Measurements from ENCODE around the gene CLCN7.

The CLCN7 gene

DNA sequence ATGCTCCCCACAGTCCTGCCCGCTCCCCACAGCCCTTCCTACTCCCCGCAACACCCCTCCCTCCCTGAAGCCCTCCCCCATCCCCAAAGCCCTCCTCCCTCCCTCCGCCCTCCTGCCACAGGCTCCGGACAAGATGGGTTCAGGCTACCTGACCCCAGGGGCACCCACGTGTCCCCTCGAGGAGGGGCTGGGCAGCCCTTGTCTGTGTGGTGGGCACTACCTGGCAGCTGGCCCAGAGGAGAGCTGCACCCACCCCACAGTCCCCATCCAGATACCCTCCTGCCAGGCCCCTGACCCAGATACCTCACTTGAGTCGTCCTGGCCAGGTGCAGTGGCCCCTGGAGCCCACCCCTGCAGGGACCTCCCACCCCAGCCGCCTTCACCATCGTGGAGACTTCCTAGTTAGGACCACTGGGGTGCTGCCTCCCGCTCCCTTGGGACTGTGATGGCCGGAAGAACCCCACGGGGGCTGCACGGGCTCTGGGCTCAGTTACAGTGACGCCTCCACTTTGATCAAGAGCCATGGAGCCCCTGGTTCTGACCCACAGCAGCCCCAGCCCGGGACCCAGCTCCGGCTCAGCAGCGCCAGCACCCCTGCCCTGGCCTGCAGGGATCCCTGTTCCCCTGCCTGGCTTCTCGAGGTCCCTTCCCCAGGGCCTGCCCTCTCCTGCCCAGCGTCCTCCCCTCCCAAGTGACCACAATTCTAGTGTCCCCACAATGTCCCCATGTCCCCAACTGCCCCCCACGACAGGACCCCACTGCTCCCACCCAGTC lies 43.1 kb downstream of the CLCN7 start:
- Histone ChIP-seq H3K4me1 (ENCODE audit: control insufficient read depth, insufficient read depth, low read length) (no peaks in the 10 kb centered on the region), H3K36me3 (ENCODE audit: control insufficient read depth, insufficient read depth, low read length) (no peaks in the 10 kb centered on the region), H3K27ac (ENCODE audit: low read depth, low read length) (no peak overlapping the region), H3K4me3 (ENCODE audit: low read length) (no peak overlapping the region), H3K9ac (ENCODE audit: low read length) (no peak overlapping the region), H3K27me3 (ENCODE audit: control insufficient read depth, insufficient read depth, low read length) (no peaks in the 10 kb centered on the region)

DNA sequence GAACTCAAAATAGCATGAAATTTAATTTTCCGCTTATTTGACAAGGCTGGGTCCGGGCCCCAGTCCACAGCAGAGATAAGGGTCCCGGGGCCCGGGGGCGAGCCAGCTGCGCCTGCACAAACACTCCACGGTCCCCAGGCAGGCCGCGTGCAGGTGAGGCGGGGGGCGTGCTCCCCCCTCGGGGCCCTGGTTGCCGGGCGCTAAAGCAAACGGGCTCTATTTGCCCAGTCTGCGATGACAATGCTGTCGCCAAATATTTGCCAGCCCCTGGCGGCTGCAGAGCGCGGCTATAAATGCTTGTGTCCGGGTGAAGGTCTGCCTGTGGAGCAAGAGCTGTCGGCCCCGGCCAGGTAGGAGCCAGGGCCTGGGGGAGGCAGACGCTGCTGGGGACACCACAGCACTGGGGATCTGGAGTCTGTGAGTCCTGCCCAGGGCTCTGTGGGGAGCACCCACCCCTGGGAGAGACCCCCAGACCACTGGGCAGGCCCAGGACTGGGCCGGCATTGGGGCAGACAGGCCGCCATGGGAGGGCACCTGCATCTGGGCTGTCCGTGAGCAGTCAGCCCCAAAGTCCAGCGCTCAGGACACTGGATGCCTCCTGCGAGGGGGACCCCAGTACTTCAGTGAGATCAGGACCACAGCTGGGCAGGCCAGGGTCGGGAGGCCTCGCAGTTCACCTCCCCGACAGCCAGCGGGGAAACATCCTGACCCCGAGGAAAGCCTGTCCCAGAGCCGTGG lies 43.9 kb downstream of the CLCN7 start, which contains the start of gene PERCC1:
Gene PERCC1 (plus strand): TSS at position 320 of the 738 bp plus-strand sequence. CDS start 1,516 bp downstream, outside the sequence.
- Histone ChIP-seq H3K27ac (ENCODE audit: low read depth, low read length) (no peak within 1 kb of the TSS), H3K9ac (ENCODE audit: low read length) (no peak within 1 kb of the TSS)

DNA sequence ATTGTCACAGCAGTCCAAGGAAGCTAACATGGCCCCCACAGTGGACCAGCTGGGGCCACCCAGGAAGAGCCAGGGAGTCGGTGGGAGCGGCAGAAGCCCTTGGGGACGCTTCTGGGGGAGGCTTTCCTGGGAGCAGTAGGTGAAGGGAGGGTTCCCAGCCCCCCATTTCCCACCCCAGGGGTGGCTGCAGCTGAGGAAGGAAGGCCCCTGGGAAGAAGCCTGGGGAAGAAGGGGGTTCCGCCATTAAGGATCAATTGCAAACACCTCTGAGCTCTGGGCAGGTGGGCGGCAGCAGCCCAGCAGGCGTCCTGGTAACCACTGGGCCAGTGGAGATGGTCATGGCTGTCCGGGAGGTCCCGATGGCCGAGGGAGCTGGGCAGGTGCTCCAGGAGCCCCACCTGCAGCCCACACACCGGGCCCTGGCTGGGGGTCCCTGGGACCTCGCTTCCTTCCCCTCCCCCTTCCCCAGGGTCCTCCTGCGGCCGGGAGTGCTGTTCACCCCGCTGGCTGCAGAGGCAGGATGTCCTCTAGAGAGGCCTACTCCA lies 44.5 kb downstream of the CLCN7 start:
- H3K36me3 ChIP-seq (ENCODE audit: control insufficient read depth, insufficient read depth, low read length) = no peaks in the 10 kb centered on the region
- H3K4me1 ChIP-seq (ENCODE audit: control insufficient read depth, insufficient read depth, low read length) = no peaks in the 10 kb centered on the region
- no peak overlapping the region for H3K9ac ChIP-seq (ENCODE audit: low read length)
- H3K4me3 ChIP-seq (ENCODE audit: low read length) = no peak overlapping the region
- H3K27ac ChIP-seq (ENCODE audit: low read depth, low read length) = no peak overlapping the region
- no peaks in the 10 kb centered on the region for H3K27me3 ChIP-seq (ENCODE audit: control insufficient read depth, insufficient read depth, low read length)

More for the DNA sequence above, 43.9 kb downstream of the CLCN7 start, which contains the start of gene PERCC1:
- H3K36me3 ChIP-seq (ENCODE audit: control insufficient read depth, insufficient read depth, low read length) = no peaks in the 10 kb centered on the region
- H3K4me3 ChIP-seq (ENCODE audit: low read length) = no peak within 1 kb of the TSS
- no peaks in the 10 kb centered on the region for H3K27me3 ChIP-seq (ENCODE audit: control insufficient read depth, insufficient read depth, low read length)
- H3K4me1 ChIP-seq (ENCODE audit: control insufficient read depth, insufficient read depth, low read length) = no peaks in the 10 kb centered on the region

DNA sequence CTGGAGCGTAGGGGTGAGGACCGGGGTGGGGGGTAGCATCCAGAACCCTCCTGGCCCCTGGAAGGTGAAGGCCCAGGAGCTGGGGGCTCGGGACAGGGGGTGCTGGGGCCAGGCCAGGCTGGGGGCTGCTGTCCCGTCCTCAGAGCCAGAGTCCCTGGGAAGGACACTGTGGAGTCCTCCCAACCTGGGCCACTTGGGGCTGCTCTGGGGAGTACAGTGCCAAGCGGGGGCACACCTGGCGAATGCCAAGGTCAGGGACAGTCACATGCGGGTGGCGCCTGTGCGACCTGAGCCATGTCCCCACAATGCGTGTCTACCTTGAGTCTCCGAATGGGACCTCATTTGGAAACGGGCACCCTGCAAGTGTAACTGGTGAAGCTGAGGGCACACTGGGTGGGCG lies 45.2 kb downstream of the CLCN7 start:
- H3K27ac ChIP-seq (ENCODE audit: low read depth, low read length) = no peak overlapping the region
- H3K4me3 ChIP-seq (ENCODE audit: low read length) = no peak overlapping the region
- H3K27me3 ChIP-seq (ENCODE audit: control insufficient read depth, insufficient read depth, low read length) = no peaks in the 10 kb centered on the region
- no peaks in the 10 kb centered on the region for H3K36me3 ChIP-seq (ENCODE audit: control insufficient read depth, insufficient read depth, low read length)
- H3K4me1 ChIP-seq (ENCODE audit: control insufficient read depth, insufficient read depth, low read length) = no peaks in the 10 kb centered on the region
- H3K9ac ChIP-seq (ENCODE audit: low read length) = no peak overlapping the region

DNA sequence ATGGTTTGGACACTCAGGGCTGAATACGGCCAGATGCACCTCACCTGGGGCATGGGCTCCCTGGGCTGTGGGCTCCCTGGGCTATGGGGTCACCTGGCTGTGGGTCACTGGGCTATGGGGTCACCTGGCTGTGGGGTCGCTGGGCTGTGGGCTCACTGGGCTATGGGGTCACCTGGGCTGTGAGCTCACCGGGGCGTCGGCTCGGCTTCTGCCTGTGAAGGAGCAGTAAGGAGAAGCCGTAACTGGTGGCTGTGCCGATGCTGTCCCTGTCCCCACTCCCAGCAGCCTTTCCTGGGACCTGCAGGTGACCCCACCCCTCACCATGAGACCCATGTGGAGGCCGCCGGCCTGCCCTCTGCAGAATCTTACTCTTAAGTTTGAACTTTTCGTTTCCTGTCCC lies 45.8 kb downstream of the CLCN7 start:
- H3K4me1 ChIP-seq (ENCODE audit: control insufficient read depth, insufficient read depth, low read length) = no peaks in the 10 kb centered on the region
- no peak overlapping the region for H3K27ac ChIP-seq (ENCODE audit: low read depth, low read length)
- no peak overlapping the region for H3K4me3 ChIP-seq (ENCODE audit: low read length)
- no peaks in the 10 kb centered on the region for H3K36me3 ChIP-seq (ENCODE audit: control insufficient read depth, insufficient read depth, low read length)
- no peak overlapping the region for H3K9ac ChIP-seq (ENCODE audit: low read length)
- H3K27me3 ChIP-seq (ENCODE audit: control insufficient read depth, insufficient read depth, low read length) = no peaks in the 10 kb centered on the region

DNA sequence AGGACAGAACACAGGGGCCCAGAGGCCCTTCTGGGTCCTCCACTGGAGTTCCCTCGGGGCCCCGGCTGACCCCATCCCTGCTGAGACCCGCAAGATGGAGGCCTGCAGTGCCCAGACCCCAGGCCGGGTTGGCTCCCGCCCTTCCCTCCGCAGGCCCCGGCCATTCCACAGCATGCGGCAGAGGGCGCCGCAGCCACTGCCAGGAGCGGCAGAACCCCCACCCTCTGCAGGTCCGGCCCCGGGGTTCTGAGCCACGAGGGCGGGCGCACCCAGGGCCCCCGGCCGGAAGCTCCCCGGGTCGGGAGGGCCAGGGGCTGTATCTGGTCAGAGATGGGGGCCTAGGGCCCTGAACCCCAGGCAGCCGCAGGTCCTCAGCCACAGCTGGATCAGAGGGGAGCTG lies 46.3 kb downstream of the CLCN7 start:
- no peaks in the 10 kb centered on the region for H3K27me3 ChIP-seq (ENCODE audit: control insufficient read depth, insufficient read depth, low read length)
- H3K36me3 ChIP-seq (ENCODE audit: control insufficient read depth, insufficient read depth, low read length) = no peaks in the 10 kb centered on the region
- no peak overlapping the region for H3K27ac ChIP-seq (ENCODE audit: low read depth, low read length)
- no peak overlapping the region for H3K4me3 ChIP-seq (ENCODE audit: low read length)
- H3K4me1 ChIP-seq (ENCODE audit: control insufficient read depth, insufficient read depth, low read length) = no peaks in the 10 kb centered on the region
- no peak overlapping the region for H3K9ac ChIP-seq (ENCODE audit: low read length)

DNA sequence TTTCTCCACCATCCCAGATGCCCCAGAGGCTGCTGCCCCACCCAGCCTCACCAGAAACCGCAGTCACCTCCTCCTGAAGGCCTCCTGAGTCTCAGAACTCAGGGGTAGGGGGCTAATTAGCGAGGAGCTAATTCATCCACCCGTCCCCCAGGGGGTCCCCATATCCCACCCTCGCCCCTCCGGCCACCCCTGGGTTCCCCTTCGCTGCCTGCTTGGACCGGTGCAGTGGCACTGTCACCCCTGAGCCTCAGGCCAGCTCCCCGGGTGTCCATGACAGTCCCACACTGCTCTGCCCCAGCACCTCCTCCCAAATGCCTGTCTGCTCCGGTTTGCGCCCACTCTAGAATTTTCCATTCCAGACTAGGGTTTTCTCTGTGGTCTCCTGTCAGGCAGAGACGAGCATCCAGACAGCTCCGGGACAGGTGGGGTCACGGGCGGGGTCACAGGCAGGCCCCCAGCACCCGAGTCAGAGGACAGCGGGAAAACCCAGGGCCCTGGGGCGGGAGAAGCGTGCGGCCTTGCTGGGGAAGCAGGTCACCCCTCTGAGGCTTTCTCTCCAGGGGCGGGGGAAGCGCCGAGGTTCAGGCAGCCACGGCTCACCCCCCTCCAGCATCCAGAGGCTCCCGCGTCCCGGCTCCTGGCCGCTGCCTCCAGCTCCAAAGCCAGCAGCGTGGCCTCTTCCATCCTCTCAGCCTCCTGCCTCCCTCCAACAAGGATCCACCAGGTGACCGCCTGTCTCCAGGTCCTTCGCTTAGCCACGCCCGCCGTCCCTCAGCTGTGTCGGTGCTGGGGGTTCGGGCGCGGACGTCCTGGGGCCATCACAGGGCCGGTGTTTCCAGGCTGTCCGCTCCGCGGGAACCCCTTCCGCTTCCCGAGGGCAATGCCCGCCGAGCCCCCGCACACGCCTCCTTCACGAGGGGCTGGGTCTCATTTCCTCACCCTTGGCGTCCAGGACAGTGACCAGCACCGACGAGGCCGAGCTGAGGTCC lies 47.1 kb downstream of the CLCN7 start:
- no peak overlapping the region for H3K9ac ChIP-seq (ENCODE audit: low read length)
- no peaks in the 10 kb centered on the region for H3K4me1 ChIP-seq (ENCODE audit: control insufficient read depth, insufficient read depth, low read length)
- H3K27me3 ChIP-seq (ENCODE audit: control insufficient read depth, insufficient read depth, low read length) = no peaks in the 10 kb centered on the region
- H3K36me3 ChIP-seq (ENCODE audit: control insufficient read depth, insufficient read depth, low read length) = no peaks in the 10 kb centered on the region
- H3K4me3 ChIP-seq (ENCODE audit: low read length) = no peak overlapping the region
- H3K27ac ChIP-seq (ENCODE audit: low read depth, low read length) = no peak overlapping the region

DNA sequence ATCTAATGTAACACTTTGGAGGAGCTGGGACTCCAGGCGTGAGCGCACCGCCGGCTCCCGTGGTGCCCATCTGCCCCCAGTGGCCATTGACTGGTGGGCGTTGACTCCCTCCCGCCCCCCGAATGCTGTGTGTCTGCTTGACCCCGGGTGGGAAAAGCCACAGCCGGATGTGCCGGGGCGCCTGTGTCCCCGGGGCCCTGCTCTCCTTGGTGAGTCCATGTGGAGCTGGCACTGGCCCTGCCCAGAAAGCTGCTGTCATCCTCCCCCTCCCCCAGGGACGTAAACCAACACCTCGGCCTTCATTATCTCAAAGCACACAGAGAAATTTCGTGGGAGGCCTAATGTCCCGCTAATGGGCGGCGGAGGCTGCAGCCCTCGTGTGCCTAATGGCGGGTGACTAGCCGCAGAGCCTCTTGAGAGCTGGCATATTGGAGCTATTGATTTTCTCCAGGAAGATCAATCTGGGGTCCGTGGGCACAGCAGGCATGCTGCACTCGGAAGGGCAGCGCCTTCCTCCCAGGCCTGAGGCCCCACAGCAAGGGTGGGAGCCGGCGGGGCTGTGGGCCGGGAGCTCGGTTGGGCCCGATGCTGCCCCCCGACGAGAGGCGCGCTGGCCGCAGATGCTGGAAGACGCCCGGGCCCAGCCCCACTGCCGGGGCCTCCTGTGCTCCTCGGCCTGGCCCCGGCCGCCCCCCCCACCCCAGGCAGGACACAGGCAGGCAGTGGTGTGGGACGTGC lies 47.9 kb downstream of the CLCN7 start:
- H3K4me1 ChIP-seq (ENCODE audit: control insufficient read depth, insufficient read depth, low read length) = no peaks in the 10 kb centered on the region
- no peaks in the 10 kb centered on the region for H3K27me3 ChIP-seq (ENCODE audit: control insufficient read depth, insufficient read depth, low read length)
- H3K36me3 ChIP-seq (ENCODE audit: control insufficient read depth, insufficient read depth, low read length) = no peaks in the 10 kb centered on the region
- H3K9ac ChIP-seq (ENCODE audit: low read length) = no peak overlapping the region
- H3K4me3 ChIP-seq (ENCODE audit: low read length) = no peak overlapping the region
- no peak overlapping the region for H3K27ac ChIP-seq (ENCODE audit: low read depth, low read length)

DNA sequence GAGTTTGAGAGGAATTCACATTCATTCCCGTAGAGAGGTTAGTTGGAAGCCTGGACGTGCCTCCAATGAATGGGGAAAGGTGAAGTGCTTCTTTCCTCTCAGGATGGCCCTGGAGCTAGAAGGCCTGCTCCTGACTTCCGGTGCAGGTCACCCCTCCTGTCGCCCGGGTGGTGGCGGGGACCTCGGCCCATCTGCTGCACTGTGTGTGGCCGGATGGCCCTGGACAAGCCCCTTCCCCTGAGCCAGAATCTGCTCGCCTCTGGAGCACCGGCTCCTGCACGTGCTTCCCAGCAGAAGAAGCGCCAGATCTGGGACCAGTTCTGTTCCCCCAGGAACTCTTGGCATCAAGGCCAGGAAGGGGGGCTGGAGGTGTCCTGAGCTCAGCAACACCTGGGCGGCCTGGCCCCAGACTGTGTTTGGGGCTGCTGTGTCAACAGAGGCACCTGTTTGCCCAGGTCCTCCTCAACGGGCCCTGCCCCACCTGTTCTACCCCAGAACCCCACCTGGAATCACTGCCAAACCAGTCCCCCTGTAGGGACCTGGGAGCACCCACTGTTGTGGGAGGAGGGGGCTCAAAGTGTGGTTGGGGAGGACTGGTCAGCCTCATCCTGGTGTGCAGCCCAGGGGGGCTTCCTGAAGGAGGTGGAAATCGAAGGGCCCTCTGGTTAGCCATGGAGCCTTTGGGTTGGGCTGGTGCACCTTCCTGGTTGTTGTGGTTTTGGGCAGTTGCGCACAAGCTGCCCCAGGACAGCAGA lies 49.0 kb downstream of the CLCN7 start:
- no peak overlapping the region for H3K27ac ChIP-seq (ENCODE audit: low read depth, low read length)
- no peaks in the 10 kb centered on the region for H3K27me3 ChIP-seq (ENCODE audit: control insufficient read depth, insufficient read depth, low read length)
- no peaks in the 10 kb centered on the region for H3K4me1 ChIP-seq (ENCODE audit: control insufficient read depth, insufficient read depth, low read length)
- H3K9ac ChIP-seq (ENCODE audit: low read length) = no peak overlapping the region
- H3K36me3 ChIP-seq (ENCODE audit: control insufficient read depth, insufficient read depth, low read length) = no peaks in the 10 kb centered on the region
- no peak overlapping the region for H3K4me3 ChIP-seq (ENCODE audit: low read length)

DNA sequence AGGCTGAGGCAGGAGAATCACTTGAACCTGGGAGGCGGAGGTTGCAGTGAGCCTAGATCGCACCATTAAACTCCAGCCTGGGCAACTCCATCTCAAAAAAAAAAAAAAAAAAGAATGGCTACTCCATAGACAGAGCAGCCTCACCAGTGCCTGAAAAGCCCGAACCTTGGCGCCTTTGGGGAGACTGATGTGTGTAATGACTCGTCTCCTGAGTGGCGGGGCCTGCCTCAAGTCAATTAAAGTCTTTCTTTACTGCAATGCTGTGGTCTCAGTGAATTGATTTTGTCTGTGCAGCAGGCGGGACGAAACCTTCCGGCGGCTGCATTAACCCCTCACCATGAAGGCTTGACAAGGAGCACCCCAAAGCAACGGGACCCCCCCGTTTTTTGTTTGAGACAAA lies 50.8 kb downstream of the CLCN7 start:
- no peaks in the 10 kb centered on the region for H3K36me3 ChIP-seq (ENCODE audit: control insufficient read depth, insufficient read depth, low read length)
- H3K27ac ChIP-seq (ENCODE audit: low read depth, low read length) = no peak overlapping the region
- no peak overlapping the region for H3K4me3 ChIP-seq (ENCODE audit: low read length)
- peaks cover 7% of the 10 kb centered on the region for H3K4me1 ChIP-seq (ENCODE audit: control insufficient read depth, insufficient read depth, low read length)
- H3K9ac ChIP-seq (ENCODE audit: low read length) = no peak overlapping the region
- no peaks in the 10 kb centered on the region for H3K27me3 ChIP-seq (ENCODE audit: control insufficient read depth, insufficient read depth, low read length)

DNA sequence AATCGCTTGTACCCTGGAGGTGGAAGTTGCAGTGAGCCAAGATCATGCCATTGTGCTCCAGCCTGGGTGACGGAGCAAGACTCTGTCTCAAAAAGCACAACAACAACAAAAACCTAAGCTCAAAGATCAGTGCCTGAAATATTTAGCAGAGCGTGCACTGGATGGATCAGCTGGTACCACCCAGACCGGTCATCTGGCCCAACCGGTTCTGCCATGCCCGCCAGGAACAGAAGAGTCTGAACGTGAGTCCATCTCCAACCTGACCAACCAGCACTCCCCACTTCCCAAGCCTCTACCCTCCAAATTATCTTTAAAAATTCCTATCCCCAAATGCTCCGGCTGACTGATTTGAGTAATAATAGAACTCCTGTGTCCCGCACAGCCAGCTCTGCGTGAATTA lies 52.8 kb downstream of the CLCN7 start:
- H3K4me1 ChIP-seq (ENCODE audit: control insufficient read depth, insufficient read depth, low read length) = peaks cover 7% of the 10 kb centered on the region
- H3K4me3 ChIP-seq (ENCODE audit: low read length) = no peak overlapping the region
- no peaks in the 10 kb centered on the region for H3K36me3 ChIP-seq (ENCODE audit: control insufficient read depth, insufficient read depth, low read length)
- no peak overlapping the region for H3K9ac ChIP-seq (ENCODE audit: low read length)
- no peaks in the 10 kb centered on the region for H3K27me3 ChIP-seq (ENCODE audit: control insufficient read depth, insufficient read depth, low read length)
- peak overlapping the region; percentile 90 for H3K27ac ChIP-seq (ENCODE audit: low read depth, low read length)

Measured in rectal smooth muscle tissue (tissue), 1 donor.